Stimulated activated CD4-positive, alpha-beta T cell treated with anti-CD3 and anti-CD28 coated beads, Interleukin-15, amount 100 ng/mL, for 1 hour (primary cell): Measurements from ENCODE around the gene C20orf96.
"Not testable (repeated sequence)": the region's sequence is repeated elsewhere in the genome, so short reads cannot be mapped to it uniquely, and the experiment has no call there.

Experiments
- DNase-seq, 2 donors: peaks; one replicate each; pipeline ENCODE4 v3.0.0-alpha.2; 2020; ENCODE audit warnings: low read depth in 1 of 2, low spot score in 1 of 2

The C20orf96 gene

GRCh38 chr20:237929-238328, 52.6 kb downstream of the C20orf96 start:
- no peak for DNase-seq

GRCh38 chr20:237489-237888, 53.1 kb downstream of the C20orf96 start:
- DNase-seq, result no peak

GRCh38 chr20:235891-236290, 54.7 kb downstream of the C20orf96 start:
- DNase-seq, result no peak

- no peak for DNase-seq
Observed at GRCh38 chr20:227439-228105, 63.0 kb downstream of the C20orf96 start.

- DNase-seq, result no peak
Observed at GRCh38 chr20:226958-227357, 63.6 kb downstream of the C20orf96 start, which contains the start of gene DEFB129. DEFB129 (plus strand) TSS chr20:227258; CDS start chr20:227289, 31 bp downstream.

GRCh38 chr20:225879-226278, 64.7 kb downstream of the C20orf96 start:
- DNase-seq, result not testable (repeated sequence)

- no peak for DNase-seq
Observed at GRCh38 chr20:221258-221830, 69.2 kb downstream of the C20orf96 start.
